GM18870 (cell line): ENCODE results near the gene KMT5C.
"Not testable (repeated sequence)": the region's sequence is repeated elsewhere in the genome, so short reads cannot be mapped to it uniquely, and the experiment has no call there.

Experiments used
- ATAC-seq: cut with Tn5 transposase; IDR thresholded peaks from one replicate; pipeline ENCODE4 v1.9.1; 2021; ENCODE audit warnings: moderate library complexity; ENCODE audit not compliant: unreplicated experiment

Gene KMT5C

DNA sequence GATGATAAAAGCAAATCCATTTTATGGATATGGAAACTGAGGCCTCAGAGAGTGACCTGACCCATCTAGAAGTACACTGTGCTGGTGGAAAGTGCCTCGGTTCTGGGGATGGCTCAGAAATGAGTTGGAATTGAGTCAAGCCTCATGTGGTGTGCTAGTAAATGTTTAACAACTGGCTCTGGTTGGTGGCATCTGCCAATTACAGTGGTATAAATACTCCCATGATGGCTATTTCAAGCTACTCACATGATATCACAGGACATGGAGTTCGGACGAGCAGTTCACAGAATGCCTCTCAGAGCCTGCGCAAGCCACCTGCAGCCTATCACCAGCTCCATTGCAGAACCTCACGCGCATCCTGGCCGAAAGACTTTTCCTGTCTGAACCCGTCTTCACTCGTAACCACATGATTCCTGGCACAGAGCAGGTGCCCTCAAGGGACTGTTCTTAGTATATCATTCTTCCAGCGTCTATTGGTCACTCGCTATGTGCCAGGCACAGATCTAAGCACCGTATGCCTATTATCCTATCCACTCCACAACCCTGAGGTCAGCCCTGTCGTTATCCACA, 23.6 kb upstream of the KMT5C start:
- ATAC-seq = no peak

- ATAC-seq = no peak
These were observed 23.0 kb upstream of the KMT5C start for GRCh38 chr19:55316646-55317045.

- ATAC-seq = no peak
These were observed 19.9 kb upstream of the KMT5C start for GRCh38 chr19:55319785-55320184.

- ATAC-seq = no peak
These were observed 18.7 kb upstream of the KMT5C start for GRCh38 chr19:55320844-55321419.

DNA sequence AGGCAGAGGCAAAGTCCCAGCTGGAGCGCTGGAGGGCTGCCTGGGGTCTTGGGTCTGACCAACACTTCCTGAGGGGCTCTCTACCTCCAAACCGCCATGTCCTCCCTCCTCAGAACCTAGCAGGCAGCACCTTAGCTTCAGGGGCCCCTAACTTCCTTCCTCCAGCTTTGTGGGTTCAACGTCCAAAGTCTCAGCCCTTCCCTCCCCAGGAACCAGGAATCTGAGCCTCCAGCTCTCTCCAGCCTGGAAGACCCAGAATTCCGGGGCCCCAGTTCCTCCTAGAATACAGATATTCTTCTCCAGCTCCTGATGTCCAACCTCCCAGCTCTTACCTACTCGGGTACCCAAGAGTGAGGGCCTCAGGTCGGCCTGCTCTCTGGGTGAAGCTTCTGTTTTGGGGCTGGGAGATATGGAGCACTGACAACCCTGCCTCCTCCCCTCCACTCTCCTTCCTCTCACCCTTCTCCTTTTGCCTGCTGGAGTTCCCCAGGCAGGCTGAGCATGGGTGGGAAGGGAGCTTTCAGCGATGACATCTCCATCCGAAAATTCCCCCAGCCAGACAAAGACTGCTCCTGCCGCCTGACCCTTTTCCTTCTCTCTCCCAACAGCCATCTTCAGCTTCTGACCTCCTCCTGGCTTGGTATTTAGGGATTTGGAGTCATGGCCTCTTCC, 18.1 kb upstream of the KMT5C start:
- ATAC-seq = no peak

DNA sequence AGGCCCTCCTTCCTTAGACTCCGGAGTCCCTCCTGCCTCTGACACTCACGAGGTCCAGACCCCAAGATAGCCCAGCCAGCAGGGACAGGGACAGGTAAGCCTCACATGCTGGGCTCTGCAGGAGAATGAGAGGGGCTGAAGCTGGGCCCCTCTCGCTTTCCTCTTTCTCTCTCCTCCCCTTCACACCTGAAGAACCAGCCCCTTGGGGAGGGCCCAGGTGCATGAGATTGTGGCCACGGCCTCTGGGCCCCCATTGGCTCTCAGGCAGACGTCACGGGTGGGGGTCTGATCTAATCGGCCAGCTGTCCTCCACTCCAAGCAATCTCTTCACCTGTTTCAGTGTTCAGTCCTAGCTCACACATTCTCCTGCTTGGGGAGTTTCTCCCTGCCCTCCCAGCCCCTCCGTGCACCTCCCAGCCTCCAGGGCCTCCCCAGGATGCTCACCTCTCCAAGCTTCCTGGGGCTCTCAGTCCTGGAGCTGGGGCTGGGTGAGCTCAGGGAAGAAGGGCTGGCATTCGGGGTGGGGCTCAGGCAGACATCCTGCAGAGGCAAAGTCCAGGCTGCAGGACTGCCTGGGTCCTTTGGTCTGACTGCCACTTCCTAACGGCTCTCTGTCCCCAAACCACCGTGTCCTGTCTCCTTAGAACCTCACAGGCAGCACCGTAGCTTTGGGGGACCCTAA, 17.3 kb upstream of the KMT5C start:
- no peak for ATAC-seq

GRCh38 chr19:55324662-55325061, 15.0 kb upstream of the KMT5C start:
- no peak for ATAC-seq

DNA sequence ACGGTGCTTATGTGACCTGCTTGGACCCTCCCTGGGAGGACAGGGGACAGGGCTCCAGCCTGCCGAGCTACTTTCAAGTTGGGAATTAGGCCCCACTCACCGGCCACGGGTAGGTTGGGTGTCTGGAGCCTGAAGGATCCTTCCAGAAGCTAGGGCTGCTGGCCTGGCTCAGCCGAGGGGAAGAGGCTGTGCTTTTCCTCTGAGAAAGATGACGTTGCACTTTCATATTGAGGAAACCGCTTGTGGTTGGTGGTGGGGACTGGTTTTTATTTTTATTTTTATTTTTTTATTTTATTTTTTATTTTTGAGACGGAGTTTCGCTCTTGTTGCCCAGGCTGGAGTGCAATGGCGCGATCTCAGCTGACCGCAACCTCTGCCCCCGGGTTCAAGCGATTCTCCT, 14.5 kb upstream of the KMT5C start, which contains the start of gene TMEM150B:
Gene TMEM150B, minus strand, starts transcription at position 170 of the 400 bp plus-strand sequence. CDS start 4,305 bp downstream, outside the sequence.
- ATAC-seq = no peak

GRCh38 chr19:55328774-55329318, 10.8 kb upstream of the KMT5C start:
- not testable (repeated sequence) for ATAC-seq

GRCh38 chr19:55329791-55330190, 9.9 kb upstream of the KMT5C start:
- ATAC-seq = not testable (repeated sequence)

DNA sequence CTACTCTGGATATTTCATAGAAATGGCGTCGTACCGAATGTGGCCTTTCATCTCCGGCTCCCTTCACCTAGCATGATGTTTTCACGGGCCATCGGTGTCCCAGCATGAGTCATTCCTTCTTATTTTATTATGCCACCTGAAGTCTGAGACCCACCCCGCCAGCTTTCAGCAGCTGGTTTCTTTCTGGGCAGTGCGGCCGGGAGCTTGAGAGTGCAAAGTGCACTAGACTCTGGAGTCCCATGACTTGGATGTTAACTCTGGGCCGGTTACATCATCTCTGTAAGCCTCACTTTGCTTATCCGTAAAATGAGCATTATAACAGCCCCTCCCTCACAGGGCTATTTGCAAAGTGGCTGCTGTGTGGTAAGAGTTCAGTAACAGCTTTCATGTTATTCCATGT, 5.8 kb upstream of the KMT5C start:
- no peak for ATAC-seq

GRCh38 chr19:55336101-55336500, 3.6 kb upstream of the KMT5C start:
- ATAC-seq = no peak

DNA sequence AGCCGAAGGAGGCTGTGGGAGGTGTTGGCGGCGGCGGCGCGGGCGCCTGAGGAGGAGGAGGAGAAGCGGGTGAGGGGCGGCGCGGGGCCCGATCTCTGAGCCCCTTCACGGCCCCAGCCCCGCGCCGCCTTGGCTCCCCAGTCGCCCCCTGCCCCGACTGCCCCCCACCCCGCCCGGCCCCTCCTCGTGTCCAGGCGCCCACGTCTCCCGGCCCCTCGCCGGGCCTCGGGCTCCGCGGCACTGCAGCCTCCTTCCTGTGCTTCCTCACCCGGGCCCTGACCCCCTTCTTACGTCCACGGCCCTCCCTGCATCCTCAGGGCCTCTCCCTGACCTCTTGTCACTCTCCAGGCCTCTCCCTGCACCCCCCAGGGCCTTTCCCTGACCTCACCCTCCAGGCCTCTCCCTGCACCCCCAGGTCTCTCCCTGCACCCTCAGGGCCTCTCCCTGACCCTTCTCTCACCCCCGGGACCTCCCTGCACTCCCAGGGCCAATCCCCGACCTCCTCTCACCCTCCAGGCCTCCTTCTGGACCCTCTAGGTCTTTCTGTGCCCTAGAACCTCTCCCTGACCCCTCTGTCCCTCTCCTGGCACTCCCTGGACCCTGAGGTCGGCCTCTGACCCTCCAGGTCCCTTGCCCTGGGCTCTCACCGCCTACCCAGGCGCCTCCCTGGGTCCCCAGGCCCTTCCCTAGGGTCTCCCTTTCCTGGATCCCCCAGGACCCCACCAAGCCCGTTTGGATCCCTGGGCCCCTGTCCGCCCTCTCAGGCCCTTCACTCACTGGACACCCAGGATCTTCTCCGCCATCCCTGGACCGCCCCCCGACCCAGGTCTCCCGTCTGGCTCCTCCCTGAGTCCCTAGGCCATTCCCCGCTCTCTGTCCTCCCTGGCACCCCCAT, 460 bp downstream of the KMT5C start:
- ATAC-seq = no peak

DNA sequence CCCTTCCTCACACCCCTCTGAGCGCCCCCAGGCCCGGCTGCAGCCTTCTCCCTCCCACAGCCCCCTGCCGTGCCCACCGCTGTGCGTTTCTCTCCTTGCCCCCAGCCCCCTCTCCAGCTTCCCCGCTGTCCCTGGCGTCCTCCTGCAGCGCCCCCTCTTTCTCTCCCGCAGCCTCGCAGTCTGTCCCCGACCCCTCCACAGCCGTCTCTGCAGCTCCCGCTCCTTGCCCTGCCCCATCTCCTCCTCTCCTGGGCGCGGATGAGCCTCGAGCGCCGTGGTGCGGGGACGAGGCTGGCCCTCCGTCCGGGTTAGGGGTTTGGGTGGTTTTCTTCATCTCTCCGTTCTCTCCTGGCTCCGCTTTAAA, 1.1 kb downstream of the KMT5C start:
- no peak for ATAC-seq

GRCh38 chr19:55341171-55341588, 1.5 kb downstream of the KMT5C start:
- no peak for ATAC-seq

DNA sequence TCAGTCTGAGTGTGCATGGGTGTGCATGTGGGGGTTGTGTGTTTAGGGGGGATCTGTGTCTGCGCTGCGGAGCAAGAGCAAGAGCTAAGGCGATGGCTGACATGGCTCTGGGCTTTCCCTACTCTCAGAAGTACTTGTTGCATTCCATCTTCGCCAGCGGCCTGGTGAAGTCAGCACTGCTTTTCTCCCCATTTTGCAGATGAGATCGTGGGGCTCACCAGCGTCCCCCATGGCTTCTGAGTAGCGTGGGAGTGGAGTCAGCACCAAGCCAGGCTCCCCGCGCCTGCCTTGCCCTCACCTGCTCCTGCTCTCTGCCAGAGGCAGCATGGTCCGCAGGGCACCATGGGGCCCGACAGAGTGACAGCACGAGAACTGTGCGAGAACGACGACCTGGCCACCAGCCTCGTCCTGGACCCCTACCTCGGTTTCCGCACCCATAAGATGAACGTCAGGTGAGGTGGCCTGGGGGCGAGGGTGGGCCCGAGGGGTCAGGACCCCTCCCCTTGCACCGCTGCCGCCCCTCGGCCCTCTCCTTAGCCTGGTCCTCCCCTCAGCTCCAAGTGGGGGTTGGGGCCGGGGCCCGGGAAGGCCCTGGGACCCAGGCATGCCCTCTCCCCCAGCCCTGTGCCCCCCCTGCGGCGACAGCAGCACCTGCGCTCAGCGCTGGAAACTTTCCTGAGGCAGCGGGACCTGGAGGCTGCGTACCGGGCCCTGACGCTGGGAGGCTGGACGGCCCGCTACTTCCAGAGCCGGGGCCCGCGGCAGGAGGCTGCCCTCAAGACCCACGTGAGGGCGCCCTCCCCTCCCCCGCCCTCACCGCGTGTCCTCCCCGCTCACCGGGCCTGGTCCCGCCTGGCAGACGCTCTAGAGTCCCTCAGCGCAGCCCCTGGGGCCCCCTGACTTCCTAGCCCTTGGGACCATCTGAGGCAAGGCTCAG, 2.2 kb downstream of the KMT5C start:
- no peak for ATAC-seq

DNA sequence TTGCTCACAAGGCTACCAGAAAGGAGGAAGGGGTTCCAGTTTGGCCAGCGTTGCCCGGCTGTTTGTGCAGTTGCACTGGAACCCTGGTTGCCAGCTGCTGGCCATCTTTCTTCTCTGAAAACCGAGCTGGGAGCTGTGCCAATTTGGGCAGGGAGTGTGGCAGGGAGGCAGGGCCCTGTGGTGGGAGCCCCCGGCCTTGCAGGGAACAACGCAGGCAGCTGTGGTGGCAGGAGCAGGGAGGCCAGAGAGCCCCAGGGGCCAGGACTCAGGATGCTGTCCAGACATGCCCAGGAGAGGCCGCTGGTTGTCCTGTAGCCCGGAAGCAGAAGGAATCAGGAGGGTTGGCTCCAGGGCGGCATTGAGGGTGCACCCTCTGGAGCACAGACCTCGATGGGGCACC, 4.8 kb downstream of the KMT5C start:
- no peak for ATAC-seq

- no peak for ATAC-seq
These were observed 5.6 kb downstream of the KMT5C start for GRCh38 chr19:55345101-55345817.
